ENCODE results near the gene ZNF346. TPM values are rescaled to one million over a fixed set of nuclear protein-coding genes. Genes with fewer than 3 reads are reported as not detected.
A peak's percentile ranks its signal among the peaks of the same experiment; 100 is the strongest.

ZNF346 gene
- total and polyA plus RNA-seq, 5 donors from 2014 or later, result 10.5 to 24.2 (median 15.3) TPM

GRCh38 chr5:177092178-177093081, 69.9 kb downstream of the ZNF346 start:
- no peak for ATAC-seq (ENCODE audit: low read depth in 2 of 2)
- no peak overlapping the region for H3K4me3 Mint-ChIP-seq
- no peak overlapping the region for H3K27ac Mint-ChIP-seq
- H3K27me3 Mint-ChIP-seq, result peaks cover 4% of the 10 kb centered on the region
- Histone ChIP-seq H3K36me3 (ENCODE audit: control insufficient read depth, insufficient read depth, low read length) (no peaks in the 10 kb centered on the region), H3K27ac (ENCODE audit: insufficient read depth, low read length, poor library complexity, severe bottlenecking) (no peak overlapping the region), H3K27me3 (ENCODE audit: control insufficient read depth, insufficient read depth, low read length) (peaks cover 5% of the 10 kb centered on the region), H3K9me3 (ENCODE audit: control insufficient read depth in 2 of 2, low read length in 2 of 2) (no peaks in the 10 kb centered on the region), H3K4me3 (ENCODE audit: low read depth, low read length) (no peak overlapping the region), H3K4me1 (ENCODE audit: control insufficient read depth, insufficient read depth, low read length, poor library complexity, severe bottlenecking) (peaks cover 3% of the 10 kb centered on the region)
- no peak for DNase-seq
- peaks cover 0 to 7% (median 0%) of the 10 kb centered on the region in 4 donors for H3K4me1 Mint-ChIP-seq
- no peaks in the 10 kb centered on the region for H3K36me3 Mint-ChIP-seq
- no peaks in the 10 kb centered on the region for H3K9me3 Mint-ChIP-seq

GRCh38 chr5:177093082-177093712, 70.7 kb downstream of the ZNF346 start:
- Mint-ChIP-seq H3K27me3 (no peaks in the 10 kb centered on the region), H3K9me3 (no peaks in the 10 kb centered on the region), H3K27ac (no peak overlapping the region), H3K36me3 (no peaks in the 10 kb centered on the region), H3K4me3 (no peak overlapping the region), H3K4me1 (peaks cover 0 to 3% (median 0%) of the 10 kb centered on the region in 4 donors)
- Histone ChIP-seq H3K27ac (ENCODE audit: insufficient read depth, low read length, poor library complexity, severe bottlenecking) (no peak overlapping the region), H3K27me3 (ENCODE audit: control insufficient read depth, insufficient read depth, low read length) (peaks cover 4% of the 10 kb centered on the region), H3K36me3 (ENCODE audit: control insufficient read depth, insufficient read depth, low read length) (no peaks in the 10 kb centered on the region), H3K9me3 (ENCODE audit: control insufficient read depth in 2 of 2, low read length in 2 of 2) (no peaks in the 10 kb centered on the region), H3K4me1 (ENCODE audit: control insufficient read depth, insufficient read depth, low read length, poor library complexity, severe bottlenecking) (no peaks in the 10 kb centered on the region), H3K4me3 (ENCODE audit: low read depth, low read length) (no peak overlapping the region)
- DNase-seq (no peak), ATAC-seq (ENCODE audit: low read depth in 2 of 2) (no peak)

- Mint-ChIP-seq H3K36me3 (no peaks in the 10 kb centered on the region), H3K9me3 (no peaks in the 10 kb centered on the region), H3K27me3 (no peaks in the 10 kb centered on the region), H3K27ac (no peak overlapping the region), H3K4me3 (no peak overlapping the region), H3K4me1 (no peaks in the 10 kb centered on the region)
- no peaks in the 10 kb centered on the region for H3K9me3 ChIP-seq (ENCODE audit: control insufficient read depth in 2 of 2, low read length in 2 of 2)
- no peak overlapping the region for H3K4me3 ChIP-seq (ENCODE audit: low read depth, low read length)
- no peaks in the 10 kb centered on the region for H3K36me3 ChIP-seq (ENCODE audit: control insufficient read depth, insufficient read depth, low read length)
- DNase-seq, result no peak
- H3K4me1 ChIP-seq (ENCODE audit: control insufficient read depth, insufficient read depth, low read length, poor library complexity, severe bottlenecking), result no peaks in the 10 kb centered on the region
- no peak for ATAC-seq (ENCODE audit: low read depth in 2 of 2)
- H3K27me3 ChIP-seq (ENCODE audit: control insufficient read depth, insufficient read depth, low read length), result no peaks in the 10 kb centered on the region
- no peak overlapping the region for H3K27ac ChIP-seq (ENCODE audit: insufficient read depth, low read length, poor library complexity, severe bottlenecking)
Observed at GRCh38 chr5:177093803-177094202, 71.3 kb downstream of the ZNF346 start.

GRCh38 chr5:177094224-177095087, 72.0 kb downstream of the ZNF346 start:
- Mint-ChIP-seq H3K27me3 (no peaks in the 10 kb centered on the region), H3K9me3 (no peaks in the 10 kb centered on the region), H3K36me3 (no peaks in the 10 kb centered on the region), H3K4me1 (no peaks in the 10 kb centered on the region), H3K4me3 (no peak overlapping the region), H3K27ac (no peak overlapping the region)
- H3K36me3 ChIP-seq (ENCODE audit: control insufficient read depth, insufficient read depth, low read length), result no peaks in the 10 kb centered on the region
- no peaks in the 10 kb centered on the region for H3K27me3 ChIP-seq (ENCODE audit: control insufficient read depth, insufficient read depth, low read length)
- H3K4me1 ChIP-seq (ENCODE audit: control insufficient read depth, insufficient read depth, low read length, poor library complexity, severe bottlenecking), result no peaks in the 10 kb centered on the region
- no peak overlapping the region for H3K4me3 ChIP-seq (ENCODE audit: low read depth, low read length)
- DNase-seq (no peak), ATAC-seq (ENCODE audit: low read depth in 2 of 2) (no peak)
- H3K9me3 ChIP-seq (ENCODE audit: control insufficient read depth in 2 of 2, low read length in 2 of 2), result no peaks in the 10 kb centered on the region
- no peak overlapping the region for H3K27ac ChIP-seq (ENCODE audit: insufficient read depth, low read length, poor library complexity, severe bottlenecking)

- no peak overlapping the region for H3K4me3 Mint-ChIP-seq
- Histone ChIP-seq H3K9me3 (ENCODE audit: control insufficient read depth in 2 of 2, low read length in 2 of 2) (no peaks in the 10 kb centered on the region), H3K36me3 (ENCODE audit: control insufficient read depth, insufficient read depth, low read length) (no peaks in the 10 kb centered on the region), H3K27me3 (ENCODE audit: control insufficient read depth, insufficient read depth, low read length) (no peaks in the 10 kb centered on the region), H3K4me3 (ENCODE audit: low read depth, low read length) (no peak overlapping the region), H3K4me1 (ENCODE audit: control insufficient read depth, insufficient read depth, low read length, poor library complexity, severe bottlenecking) (no peaks in the 10 kb centered on the region), H3K27ac (ENCODE audit: insufficient read depth, low read length, poor library complexity, severe bottlenecking) (no peak overlapping the region)
- H3K27ac Mint-ChIP-seq, result no peak overlapping the region
- ATAC-seq (ENCODE audit: low read depth in 2 of 2) (no peak), DNase-seq (no peak)
- no peaks in the 10 kb centered on the region for H3K36me3 Mint-ChIP-seq
- H3K27me3 Mint-ChIP-seq, result peaks cover 2% of the 10 kb centered on the region
- H3K9me3 Mint-ChIP-seq, result no peaks in the 10 kb centered on the region
- no peaks in the 10 kb centered on the region for H3K4me1 Mint-ChIP-seq
Observed at GRCh38 chr5:177095088-177095669, 72.7 kb downstream of the ZNF346 start.

- DNase-seq (no peak), ATAC-seq (ENCODE audit: low read depth in 2 of 2) (peak in 1 of 2 donors; percentile 9)
- Histone ChIP-seq H3K4me3 (ENCODE audit: low read depth, low read length) (no peak overlapping the region), H3K36me3 (ENCODE audit: control insufficient read depth, insufficient read depth, low read length) (no peaks in the 10 kb centered on the region), H3K27ac (ENCODE audit: insufficient read depth, low read length, poor library complexity, severe bottlenecking) (no peak overlapping the region), H3K4me1 (ENCODE audit: control insufficient read depth, insufficient read depth, low read length, poor library complexity, severe bottlenecking) (no peaks in the 10 kb centered on the region), H3K9me3 (ENCODE audit: control insufficient read depth in 2 of 2, low read length in 2 of 2) (no peaks in the 10 kb centered on the region), H3K27me3 (ENCODE audit: control insufficient read depth, insufficient read depth, low read length) (no peaks in the 10 kb centered on the region)
- H3K27ac Mint-ChIP-seq, result no peak overlapping the region
- no peaks in the 10 kb centered on the region for H3K36me3 Mint-ChIP-seq
- H3K27me3 Mint-ChIP-seq, result peaks cover 5% of the 10 kb centered on the region
- H3K9me3 Mint-ChIP-seq, result no peaks in the 10 kb centered on the region
- no peak overlapping the region for H3K4me3 Mint-ChIP-seq
- no peaks in the 10 kb centered on the region for H3K4me1 Mint-ChIP-seq
Observed at GRCh38 chr5:177096162-177097015, 73.9 kb downstream of the ZNF346 start.

Data from CD4-positive, CD25-positive, alpha-beta regulatory T cell (primary cell).